22Rv1 (cell line): ENCODE results near the gene TFCP2L1.

Source experiments
- H3K27ac ChIP-seq: fragments of 450-650 bp; 2 replicates; pipeline ENCODE4 v1.5.1; 2017
- ZFX ChIP-seq: fragments of 450-650 bp; IDR thresholded peaks from 2 replicates; pipeline ENCODE4 v1.6.1; 2017; ENCODE audit warnings: antibody characterized with exemption, borderline replicate concordance
- TF ChIP-seq, protein P1 (sequence below): fragments of 450-650 bp; IDR thresholded peaks from 2 replicates; pipeline ENCODE4 v1.5.1; 2017; ENCODE audit warnings: mild to moderate bottlenecking

The TFCP2L1 gene

DNA sequence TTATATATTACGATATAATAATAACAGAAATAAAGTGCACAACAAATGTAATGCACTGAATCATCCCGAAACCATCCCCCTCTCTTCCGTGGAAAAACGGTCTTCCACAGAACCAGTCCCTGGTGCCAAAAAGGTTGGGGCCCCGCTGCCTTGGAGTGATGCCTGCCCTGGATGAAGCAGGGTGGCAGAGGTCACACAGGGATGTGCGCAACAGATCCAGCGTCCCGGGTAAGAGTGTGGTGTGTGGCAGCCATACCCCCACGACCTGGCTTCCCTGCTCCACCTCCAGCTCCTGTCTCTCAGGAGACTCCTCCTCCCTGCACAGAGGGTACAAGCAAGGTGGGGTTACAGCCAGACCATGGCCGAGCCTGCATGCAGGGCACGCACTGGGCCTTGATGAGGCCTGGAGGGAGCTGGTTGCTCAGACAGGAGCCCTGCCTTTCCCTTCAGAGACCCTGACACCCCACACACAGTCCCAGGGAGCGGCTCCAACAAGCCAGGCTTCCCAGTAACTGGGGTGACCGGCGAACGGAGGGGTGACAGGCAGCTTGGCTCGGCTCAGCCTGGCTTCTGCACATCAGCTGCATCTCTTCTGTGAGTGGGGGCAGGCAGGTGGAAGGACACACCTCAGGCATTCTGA lies 41.1 kb downstream of the TFCP2L1 start:
- TF ChIP-seq, protein P1, sequence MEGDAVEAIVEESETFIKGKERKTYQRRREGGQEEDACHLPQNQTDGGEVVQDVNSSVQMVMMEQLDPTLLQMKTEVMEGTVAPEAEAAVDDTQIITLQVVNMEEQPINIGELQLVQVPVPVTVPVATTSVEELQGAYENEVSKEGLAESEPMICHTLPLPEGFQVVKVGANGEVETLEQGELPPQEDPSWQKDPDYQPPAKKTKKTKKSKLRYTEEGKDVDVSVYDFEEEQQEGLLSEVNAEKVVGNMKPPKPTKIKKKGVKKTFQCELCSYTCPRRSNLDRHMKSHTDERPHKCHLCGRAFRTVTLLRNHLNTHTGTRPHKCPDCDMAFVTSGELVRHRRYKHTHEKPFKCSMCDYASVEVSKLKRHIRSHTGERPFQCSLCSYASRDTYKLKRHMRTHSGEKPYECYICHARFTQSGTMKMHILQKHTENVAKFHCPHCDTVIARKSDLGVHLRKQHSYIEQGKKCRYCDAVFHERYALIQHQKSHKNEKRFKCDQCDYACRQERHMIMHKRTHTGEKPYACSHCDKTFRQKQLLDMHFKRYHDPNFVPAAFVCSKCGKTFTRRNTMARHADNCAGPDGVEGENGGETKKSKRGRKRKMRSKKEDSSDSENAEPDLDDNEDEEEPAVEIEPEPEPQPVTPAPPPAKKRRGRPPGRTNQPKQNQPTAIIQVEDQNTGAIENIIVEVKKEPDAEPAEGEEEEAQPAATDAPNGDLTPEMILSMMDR, result no peak
- no peak for TF ChIP-seq ZFX
- H3K27ac ChIP-seq, result no peak overlapping the region

GRCh38 chr2:121242976-121243375 lies 42.0 kb downstream of the TFCP2L1 start:
- H3K27ac ChIP-seq, result no peak overlapping the region
- TF ChIP-seq, protein P1, result no peak
- no peak for TF ChIP-seq ZFX

DNA sequence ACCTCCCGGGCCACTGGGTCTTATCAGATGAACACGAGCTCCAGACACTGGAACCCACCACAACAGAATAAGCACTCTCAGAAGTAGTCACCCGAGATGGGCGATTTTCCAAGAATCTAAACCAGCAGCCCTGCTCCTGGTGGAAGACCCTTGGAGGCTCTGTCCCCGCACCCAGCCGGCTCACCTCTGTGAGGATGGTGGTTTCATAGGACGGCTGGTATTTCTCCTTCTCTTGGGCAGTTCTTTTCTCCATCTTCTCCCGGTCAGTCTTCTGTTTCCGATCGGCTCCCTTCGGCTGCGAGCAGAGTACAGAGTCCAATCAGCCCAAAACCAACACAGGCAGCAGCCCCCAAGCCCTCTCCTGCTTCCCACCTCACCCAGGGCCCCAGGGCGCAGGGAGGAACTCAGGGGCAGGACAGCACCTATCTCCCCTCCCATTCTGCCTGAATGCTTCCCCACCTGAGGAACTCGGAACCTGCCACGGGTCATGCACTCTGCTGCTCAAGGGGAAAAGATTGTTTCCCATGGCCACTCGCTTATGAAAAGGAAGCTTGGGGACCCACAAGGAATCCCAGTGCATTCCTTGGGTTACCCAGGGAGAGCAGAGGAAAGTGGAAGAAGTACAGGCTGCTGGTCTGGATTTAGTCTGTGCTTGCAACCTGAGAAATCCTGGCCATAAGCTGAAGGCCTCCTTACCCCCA lies 42.7 kb downstream of the TFCP2L1 start:
- no peak for TF ChIP-seq ZFX
- TF ChIP-seq, protein P1, result no peak
- no peak overlapping the region for H3K27ac ChIP-seq

DNA sequence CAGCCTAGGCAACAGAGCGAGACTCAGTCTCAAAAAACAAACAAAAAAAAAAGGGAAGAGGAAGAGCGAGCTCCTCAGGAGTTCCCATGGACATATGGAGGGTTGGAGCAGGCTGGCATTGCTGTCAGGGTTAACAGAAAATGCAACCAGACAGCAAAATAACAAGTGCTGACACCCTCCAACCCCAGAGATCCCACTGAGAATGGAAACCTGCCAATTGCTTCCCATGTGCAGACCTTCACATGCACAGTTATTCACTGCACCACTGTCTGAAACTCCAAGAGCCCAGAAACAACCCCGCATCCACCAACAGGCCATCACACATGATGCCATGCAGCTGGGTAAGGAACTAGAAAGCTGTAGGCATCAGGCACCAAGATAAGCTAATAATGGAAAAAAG lies 43.5 kb downstream of the TFCP2L1 start:
- H3K27ac ChIP-seq, result no peak overlapping the region
- TF ChIP-seq ZFX, result no peak
- TF ChIP-seq, protein P1, result no peak

- TF ChIP-seq, protein P1, result no peak
- no peak for TF ChIP-seq ZFX
- H3K27ac ChIP-seq, result no peak overlapping the region
Measured at GRCh38 chr2:121240436-121240835, 44.6 kb downstream of the TFCP2L1 start.

DNA sequence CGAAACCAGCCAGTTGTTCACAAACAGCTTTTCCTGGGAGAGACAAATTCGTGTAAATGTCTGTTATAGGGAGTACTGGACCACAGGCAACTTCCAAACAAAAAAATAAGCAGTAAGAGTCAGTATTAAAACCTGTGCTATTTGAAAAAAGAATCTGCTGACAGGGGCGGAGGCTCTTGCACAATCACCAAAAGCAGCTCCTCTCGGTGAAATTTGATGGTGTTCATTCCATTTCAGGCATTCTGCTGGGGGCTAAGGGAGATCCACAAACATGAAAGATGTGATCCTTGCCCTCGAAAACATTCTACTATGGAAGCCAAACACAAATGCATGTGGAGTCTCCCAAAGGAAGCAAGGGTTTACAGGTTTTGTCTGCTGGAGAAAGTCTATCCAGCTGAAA lies 45.0 kb downstream of the TFCP2L1 start:
- TF ChIP-seq, protein P1, result no peak
- no peak for TF ChIP-seq ZFX
- no peak overlapping the region for H3K27ac ChIP-seq

DNA sequence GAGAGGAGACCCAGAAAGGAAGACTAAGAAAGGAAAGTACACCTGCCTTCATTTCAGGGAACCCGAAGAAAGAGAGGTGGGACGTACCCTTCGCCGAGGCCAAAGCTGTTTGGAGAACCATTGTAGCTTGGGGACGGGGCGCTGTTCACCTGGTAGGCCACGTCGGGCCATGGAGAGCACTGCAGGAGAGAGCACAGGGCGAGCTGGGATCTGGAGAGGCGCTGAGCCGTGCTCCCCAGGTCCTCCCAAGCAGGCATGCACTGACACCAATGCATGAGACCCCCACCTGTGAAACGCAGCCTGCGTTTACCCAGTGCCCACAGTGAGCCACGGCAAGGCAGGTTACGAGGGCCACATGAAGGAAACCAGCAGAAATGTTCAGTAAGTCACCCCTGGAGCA lies 45.5 kb downstream of the TFCP2L1 start:
- TF ChIP-seq, protein P1, result no peak
- TF ChIP-seq ZFX, result no peak
- no peak overlapping the region for H3K27ac ChIP-seq
